ENCODE results near the gene SCAMP4. TPM values are rescaled to one million over a fixed set of nuclear protein-coding genes. Genes with fewer than 3 reads are reported as not detected.

Gene SCAMP4
- total RNA-seq, 1 experiment from 2014 or later, result 63.3 TPM

DNA sequence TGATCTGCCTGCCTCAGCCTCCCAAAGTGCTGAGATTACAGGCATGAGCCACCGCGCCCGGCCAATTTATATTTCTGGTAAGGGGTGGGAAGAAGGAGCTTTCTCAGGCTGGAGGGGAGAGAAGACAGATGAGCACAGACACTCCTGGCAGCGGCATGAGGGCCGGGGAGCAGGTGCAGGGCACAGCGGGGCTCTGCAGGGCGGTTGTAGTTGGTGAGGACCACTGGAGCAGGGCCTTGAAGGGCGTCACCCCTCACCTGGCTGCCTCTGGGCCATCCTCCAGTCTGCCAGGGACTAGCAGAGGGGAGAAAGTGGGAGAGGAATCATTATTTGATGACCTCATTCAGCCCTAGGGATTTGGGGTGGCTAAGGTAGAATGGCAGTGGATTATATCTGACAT is 27.2 kb downstream of the SCAMP4 start (continued):
- TF ChIP-seq SP1 (IDR thresholded peaks at IDR 0.05; ENCODE audit: low read depth) (no peak), TCF7L2 (IDR thresholded peaks at IDR 0.05; ENCODE audit: borderline replicate concordance, extremely low read depth, insufficient read depth, insufficient read length) (no peak), REST (IDR thresholded peaks at IDR 0.05; ENCODE audit: low read depth) (no peak), EZH2phosphoT487 (IDR thresholded peaks at IDR 0.05; ENCODE audit: borderline replicate concordance) (no peak), ZNF274 (IDR thresholded peaks at IDR 0.05; ENCODE audit: low read depth, low read length) (no peak), POLR2AphosphoS5 (IDR thresholded peaks at IDR 0.05; ENCODE audit: low read depth, low read length) (no peak), SIN3A (IDR thresholded peaks at IDR 0.05; ENCODE audit: low read depth) (no peak)

GRCh38 chr19:1933244-1933643 is 28.0 kb downstream of the SCAMP4 start:
- ATAC-seq, result no peak
- CTCF ChIA-PET, result interaction anchor here (0.9 kb wide), 1 partner anchor 29 kb away, joined by 3 read pairs; no protein-coding TSS in a partner anchor
- intact Hi-C loops (cut with micrococcal nuclease), result loop anchor here (10.0 kb wide), 1 partner anchor 132 kb away; no protein-coding TSS in a partner anchor

More at GRCh38 chr19:1933244-1933643, 28.0 kb downstream of the SCAMP4 start:
- Histone ChIP-seq H3K9me2 (ENCODE audit: insufficient read depth) (no peaks in the 10 kb centered on the region), H3K9me3 (ENCODE audit: control insufficient read depth in 1 of 2, insufficient read depth in 1 of 2, low read depth in 1 of 2, low read length in 2 of 2) (peaks cover 0 to 8% of the 10 kb centered on the region in 2 experiments; a peak in 1 of 4 replicates), H3K4me3 (replicated peaks in 1 of 2; ENCODE audit: low read depth in 1 of 2, low read length in 2 of 2) (no peak overlapping the region), H3K36me3 (ENCODE audit: control insufficient read depth in 1 of 2, insufficient read depth in 2 of 2, low read length in 2 of 2) (no peaks in the 10 kb centered on the region), H3K9ac (ENCODE audit: low read length) (no peak overlapping the region), H2AFZ (ENCODE audit: low read depth, low read length, poor library complexity, severe bottlenecking) (no peak overlapping the region), H3K27ac (ENCODE audit: low read depth, low read length) (no peak overlapping the region), H3K4me2 (ENCODE audit: low read length) (no peak overlapping the region), H4K20me1 (ENCODE audit: insufficient read depth) (no peaks in the 10 kb centered on the region), H3K27me3 (ENCODE audit: insufficient read depth, low read length) (no peaks in the 10 kb centered on the region), H3K4me1 (ENCODE audit: control insufficient read depth in 1 of 2, insufficient read depth in 2 of 2, low read length in 2 of 2) (peaks cover 0 to 22% of the 10 kb centered on the region in 2 experiments; a peak in 2 of 4 replicates), H3K79me2 (ENCODE audit: insufficient read depth, low read length) (no peaks in the 10 kb centered on the region)
- RAD21 ChIA-PET (ENCODE audit: low non-redundant PET in 1 of 2, low total read pairs in 2 of 2, uncharacterized antibody in 2 of 2, unreplicated experiment in 2 of 2), result no interaction called here
- POLR2A ChIA-PET, result interaction anchor here (0.6 kb wide), 1 partner anchor 134 kb away, joined by 3 read pairs; no protein-coding TSS in a partner anchor
- BruUV-seq (replicated peaks), result no TSS peak
- TF ChIP-seq FOSL1 (IDR thresholded peaks at IDR 0.05; ENCODE audit: low read depth) (no peak), SIN3A (IDR thresholded peaks at IDR 0.05; ENCODE audit: low read depth) (no peak), SRF (IDR thresholded peaks at IDR 0.05; ENCODE audit: low read depth) (no peak)
- TF ChIP-seq, protein P1, sequence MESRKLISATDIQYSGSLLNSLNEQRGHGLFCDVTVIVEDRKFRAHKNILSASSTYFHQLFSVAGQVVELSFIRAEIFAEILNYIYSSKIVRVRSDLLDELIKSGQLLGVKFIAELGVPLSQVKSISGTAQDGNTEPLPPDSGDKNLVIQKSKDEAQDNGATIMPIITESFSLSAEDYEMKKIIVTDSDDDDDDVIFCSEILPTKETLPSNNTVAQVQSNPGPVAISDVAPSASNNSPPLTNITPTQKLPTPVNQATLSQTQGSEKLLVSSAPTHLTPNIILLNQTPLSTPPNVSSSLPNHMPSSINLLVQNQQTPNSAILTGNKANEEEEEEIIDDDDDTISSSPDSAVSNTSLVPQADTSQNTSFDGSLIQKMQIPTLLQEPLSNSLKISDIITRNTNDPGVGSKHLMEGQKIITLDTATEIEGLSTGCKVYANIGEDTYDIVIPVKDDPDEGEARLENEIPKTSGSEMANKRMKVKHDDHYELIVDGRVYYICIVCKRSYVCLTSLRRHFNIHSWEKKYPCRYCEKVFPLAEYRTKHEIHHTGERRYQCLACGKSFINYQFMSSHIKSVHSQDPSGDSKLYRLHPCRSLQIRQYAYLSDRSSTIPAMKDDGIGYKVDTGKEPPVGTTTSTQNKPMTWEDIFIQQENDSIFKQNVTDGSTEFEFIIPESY (IDR thresholded peaks at IDR 0.05; ENCODE audit: extremely low read depth, insufficient replicate concordance, low read length), result no peak
- no peak for DNase-seq (ENCODE audit: low read depth, low spot score)

All from HCT116 (cell line).